OCI-LY7 (cell line): Measurements from ENCODE around the gene CELA3B. TPM values are rescaled to one million over a fixed set of nuclear protein-coding genes. Genes with fewer than 3 reads are reported as not detected.

Experiments used
- BruUV-seq: library from RNA; stranded (reverse); fragments of 400-500 nt; replicated peaks from 2 replicates; lab custom pipeline; 2021; lab: Mats Ljungman, UMichigan
- CTCF ChIA-PET: fragments of 300-600 bp; sonication (Branson Sonifier 250); formaldehyde crosslinking; loops from one replicate; lab custom pipeline; 2022; ENCODE audit warnings: antibody characterized with exemption; ENCODE audit not compliant: unreplicated experiment; lab: Charles Lee
- POLR2A ChIA-PET: fragments of 300-600 bp; sonication (Branson Sonifier 250); formaldehyde crosslinking; loops from one replicate; lab custom pipeline; 2022; ENCODE audit warnings: antibody characterized with exemption; lab: Charles Lee
- DNase-seq: peaks from one replicate; pipeline ENCODE4 v3.0.0-alpha.2; 2015; ENCODE audit warnings: low spot score
- H2AFZ ChIP-seq: fragments of 200-600 bp; sonication (generic), shearing (Covaris generic); 2 replicates; pipeline ENCODE4 v1.6.1; 2014; ENCODE audit warnings: mild to moderate bottlenecking, antibody characterized with exemption, low read length, moderate library complexity
- H3K27ac ChIP-seq: fragments of 200-600 bp; sonication (generic); 2 replicates; pipeline ENCODE4 v1.5.1; 2014; ENCODE audit warnings: mixed run types, low read depth, mild to moderate bottlenecking, moderate library complexity, low read length, inconsistent platforms; ENCODE audit not compliant: poor library complexity, severe bottlenecking
- H3K36me3 ChIP-seq: fragments of 200-600 bp; sonication (generic); 2 replicates; pipeline ENCODE4 v1.6.1; 2014; ENCODE audit warnings: mild to moderate bottlenecking, antibody characterized with exemption, low read length, moderate library complexity, mixed read lengths; ENCODE audit not compliant: insufficient read depth
- H3K4me1 ChIP-seq: fragments of 200-600 bp; sonication (generic); 2 replicates; pipeline ENCODE4 v1.5.1; 2014; ENCODE audit warnings: mild to moderate bottlenecking, low read length; ENCODE audit not compliant: insufficient read depth, poor library complexity, severe bottlenecking
- H3K4me2 ChIP-seq: fragments of 200-600 bp; sonication (generic); 2 replicates; pipeline ENCODE4 v1.6.1; 2014; ENCODE audit warnings: mild to moderate bottlenecking, low read length
- H3K4me3 ChIP-seq: fragments of 200-600 bp; sonication (generic); 2 replicates; pipeline ENCODE4 v1.5.1; 2014; ENCODE audit warnings: mild to moderate bottlenecking, low read depth, low read length; ENCODE audit not compliant: poor library complexity, severe bottlenecking
- H3K79me2 ChIP-seq: fragments of 200-600 bp; sonication (generic); 2 replicates; pipeline ENCODE4 v1.6.1; 2016; ENCODE audit warnings: low read depth, mild to moderate bottlenecking, low read length, moderate library complexity, mixed read lengths; ENCODE audit not compliant: insufficient read depth
- H3K9me2 ChIP-seq: fragments of 200-600 bp; sonication (generic); 2 replicates; pipeline ENCODE4 v1.6.1; 2016; ENCODE audit warnings: mild to moderate bottlenecking, low read length, mixed read lengths; ENCODE audit not compliant: insufficient read depth
- H3K9me3 ChIP-seq: fragments of 200-600 bp; sonication (generic); 2 replicates; pipeline ENCODE4 v1.6.1; 2014; ENCODE audit warnings: mild to moderate bottlenecking, mixed run types, low read length, mixed read lengths
- H4K20me1 ChIP-seq: fragments of 200-600 bp; sonication (generic); 2 replicates; pipeline ENCODE4 v1.6.1; 2014; ENCODE audit warnings: mild to moderate bottlenecking, antibody characterized with exemption, low read length, moderate library complexity, mixed read lengths; ENCODE audit not compliant: insufficient read depth
- CTCF ChIP-seq: fragments of 200-600 bp; sonication (generic); conservative IDR thresholded peaks from 2 replicates; pipeline ENCODE4 v1.5.1; 2014; ENCODE audit warnings: mild to moderate bottlenecking, antibody characterized with exemption, low read length, moderate library complexity, mixed read lengths
- EZH2phosphoT487 ChIP-seq: fragments of 200-600 bp; sonication (generic); IDR thresholded peaks from 2 replicates; pipeline ENCODE4 v1.6.1; 2018; ENCODE audit warnings: low read depth, borderline replicate concordance, mild to moderate bottlenecking, mixed run types, antibody characterized with exemption, low read length, moderate library complexity, mixed read lengths
- intact Hi-C: fragments of 100-400 bp; cut with micrococcal nuclease; formaldehyde crosslinking; loops from one replicate; pipeline ENCODE4 v1.10.0; 2022; ENCODE audit not compliant: unreplicated experiment
- total RNA-seq, 2 experiments: library from RNA; depleted of rRNA in 1 of 2; stranded (reverse); fragments of >200 nt in 1 of 2; shearing (Covaris generic) in 1 of 2; gene quantifications; 2 replicates each; pipeline ENCODE4 v1.2.3, GENCODE V29; 2014 to 2022

The CELA3B gene
- total RNA-seq, 2 experiments from 2014 or later = not detected

- POLR2A ChIA-PET = no interaction called here
- no peak overlapping the region for H2AFZ ChIP-seq
- intact Hi-C loops = no loop called here
Measured at GRCh38 chr1:21952786-21953520, 23.9 kb upstream of the CELA3B start.

GRCh38 chr1:21955058-21955457 is 21.8 kb upstream of the CELA3B start:
- Histone ChIP-seq H3K9me2 (no peaks in the 10 kb centered on the region), H3K4me2 (no peak overlapping the region), H4K20me1 (no peaks in the 10 kb centered on the region), H3K4me1 (no peaks in the 10 kb centered on the region), H3K4me3 (no peak overlapping the region), H3K36me3 (no peaks in the 10 kb centered on the region), H3K79me2 (no peaks in the 10 kb centered on the region), H3K27ac (no peak overlapping the region), H2AFZ (no peak overlapping the region), H3K9me3 (no peaks in the 10 kb centered on the region)
- intact Hi-C loops = no loop called here
- DNase-seq = no peak
- no TSS peak for BruUV-seq
- no peak for TF ChIP-seq CTCF
- no peak for TF ChIP-seq EZH2phosphoT487
- ChIA-PET CTCF (no interaction called here), POLR2A (interaction anchor here (0.7 kb wide), 1 partner anchor 136 kb away, joined by 3 read pairs; no protein-coding TSS in a partner anchor)

More at GRCh38 chr1:21952786-21953520, 23.9 kb upstream of the CELA3B start:
- no peaks in the 10 kb centered on the region for H4K20me1 ChIP-seq
- TF ChIP-seq EZH2phosphoT487 (no peak), CTCF (no peak)
- H3K36me3 ChIP-seq = no peaks in the 10 kb centered on the region
- BruUV-seq = no TSS peak
- H3K4me2 ChIP-seq = no peak overlapping the region
- no peaks in the 10 kb centered on the region for H3K9me3 ChIP-seq
- no peak overlapping the region for H3K4me3 ChIP-seq
- CTCF ChIA-PET = no interaction called here
- no peaks in the 10 kb centered on the region for H3K4me1 ChIP-seq
- no peaks in the 10 kb centered on the region for H3K79me2 ChIP-seq
- H3K27ac ChIP-seq = no peak overlapping the region
- no peaks in the 10 kb centered on the region for H3K9me2 ChIP-seq
- no peak for DNase-seq
